ENCODE data around the gene ABHD15. TPM values are rescaled to one million over a fixed set of nuclear protein-coding genes. Genes with fewer than 3 reads are reported as not detected.

Gene ABHD15
- total and polyA plus RNA-seq, 9 of the 15 experiments (the other 6 are each of a cell fraction or from before 2014, with no cell fraction given), result 0.85 to 4.2 (median 2.1) TPM

- TF ChIP-seq HMGXB4 (CRISPR knock-in tag; IDR thresholded peaks at IDR 0.05) (no peak), ZC3H11A (IDR thresholded peaks at IDR 0.05; ENCODE audit: low read depth, low read length) (no peak), POU5F1 (IDR thresholded peaks at IDR 0.05; ENCODE audit: borderline replicate concordance, low read depth, low read length, partially characterized antibody) (no peak), OTX1 (CRISPR knock-in tag; IDR thresholded peaks at IDR 0.05) (no peak), RREB1 (CRISPR knock-in tag; IDR thresholded peaks at IDR 0.05) (no peak), COPS2 (conservative IDR thresholded peaks at IDR 0.05) (no peak), STAT5B (CRISPR knock-in tag; IDR thresholded peaks at IDR 0.05) (no peak), POLR2A (conservative IDR thresholded peaks at IDR 0.05) (no peak), GTF2B (IDR thresholded peaks at IDR 0.05; ENCODE audit: extremely low read depth, insufficient read length) (no peak), TFAM (CRISPR knock-in tag; conservative IDR thresholded peaks at IDR 0.05) (no peak), ETS2 (tag; IDR thresholded peaks at IDR 0.05; ENCODE audit: borderline replicate concordance, poor library complexity, severe bottlenecking) (no peak), ZNF395 (CRISPR knock-in tag; IDR thresholded peaks at IDR 0.05) (no peak), RBM15 (IDR thresholded peaks at IDR 0.05; ENCODE audit: insufficient read depth, low read length) (no peak), RCOR1 (IDR thresholded peaks at IDR 0.05; ENCODE audit: borderline replicate concordance in 1 of 2, low read depth in 2 of 2, low read length in 2 of 2) (no peak), TOE1 (IDR thresholded peaks at IDR 0.05; ENCODE audit: borderline replicate concordance) (0 out of 2 replicates have a peak, but pooled peaks have one; percentile 30), TOE1 (CRISPR knock-in tag; IDR thresholded peaks at IDR 0.05; ENCODE audit: borderline replicate concordance, low read depth) (no peak), ADNP (tag; IDR thresholded peaks at IDR 0.05) (no peak), ZNF561 (CRISPR knock-in tag; conservative IDR thresholded peaks at IDR 0.05) (no peak), ZNF239 (CRISPR knock-in tag; IDR thresholded peaks at IDR 0.05) (no peak), ZNF3 (CRISPR knock-in tag; IDR thresholded peaks at IDR 0.05) (no peak)
Measured at GRCh38 chr17:29591146-29591736, 24.4 kb upstream of the ABHD15 start (continued).
